HAP-1 (cell line): ENCODE data around the gene ZNF319.

Experiments used
- DNase-seq, 2 experiments: peaks; one replicate each; pipeline ENCODE4 v3.0.0-alpha.2; 2016 to 2020; ENCODE audit warnings: low spot score in 2 of 2
- H3K27me3 ChIP-seq: fragments of 250-450 bp; sonication (Bioruptor Pico); 2 replicates; pipeline ENCODE4 v1.5.1; 2020; ENCODE audit warnings: low read depth, mild to moderate bottlenecking, moderate library complexity
- H3K36me3 ChIP-seq: fragments of 250-450 bp; sonication (Bioruptor Pico); replicated peaks from 2 replicates; pipeline ENCODE4 v1.5.1; 2020; ENCODE audit warnings: mild to moderate bottlenecking
- H3K4me1 ChIP-seq: fragments of 250-450 bp; sonication (Bioruptor Pico); 2 replicates; pipeline ENCODE4 v1.5.1; 2020; ENCODE audit warnings: mild to moderate bottlenecking
- H3K4me3 ChIP-seq: fragments of 250-450 bp; sonication (Bioruptor Pico); 2 replicates; pipeline ENCODE4 v1.5.1; 2020; ENCODE audit warnings: mild to moderate bottlenecking, moderate library complexity
- H3K9me3 ChIP-seq: fragments of 250-450 bp; sonication (Bioruptor Pico); 2 replicates; pipeline ENCODE4 v1.5.1; 2020; ENCODE audit warnings: mild to moderate bottlenecking, moderate library complexity
- in situ Hi-C: fragments of 300-500 bp; cut with MboI; formaldehyde crosslinking; loops from 3 replicates; pipeline ENCODE4 v1.14.3; 2020; ENCODE audit warnings: low sequenced_read_pairs, inconsistent platforms, mixed read lengths

ZNF319 gene

GRCh38 chr16:58041628-58041955 lies 41.1 kb upstream of the ZNF319 start:
- no peaks in the 10 kb centered on the region for H3K9me3 ChIP-seq
- no peak overlapping the region for H3K4me3 ChIP-seq
- no peaks in the 10 kb centered on the region for H3K27me3 ChIP-seq
- in situ Hi-C loops: no loop called here
- H3K4me1 ChIP-seq: no peaks in the 10 kb centered on the region
- no peaks in the 10 kb centered on the region for H3K36me3 ChIP-seq
- no peak for DNase-seq

GRCh38 chr16:58040945-58041627 lies 40.6 kb upstream of the ZNF319 start:
- no peaks in the 10 kb centered on the region for H3K27me3 ChIP-seq
- in situ Hi-C loops: no loop called here
- H3K36me3 ChIP-seq: no peaks in the 10 kb centered on the region
- no peaks in the 10 kb centered on the region for H3K4me1 ChIP-seq
- H3K4me3 ChIP-seq: no peak overlapping the region
- DNase-seq: no peak
- H3K9me3 ChIP-seq: no peaks in the 10 kb centered on the region

GRCh38 chr16:58040496-58040846 lies 40.0 kb upstream of the ZNF319 start:
- Histone ChIP-seq H3K4me3 (no peak overlapping the region), H3K36me3 (no peaks in the 10 kb centered on the region), H3K9me3 (no peaks in the 10 kb centered on the region), H3K27me3 (no peaks in the 10 kb centered on the region), H3K4me1 (no peaks in the 10 kb centered on the region)
- in situ Hi-C loops: no loop called here
- no peak for DNase-seq

GRCh38 chr16:58039829-58040495 lies 39.5 kb upstream of the ZNF319 start:
- in situ Hi-C loops: no loop called here
- no peaks in the 10 kb centered on the region for H3K9me3 ChIP-seq
- H3K27me3 ChIP-seq: no peaks in the 10 kb centered on the region
- no peak for DNase-seq
- no peaks in the 10 kb centered on the region for H3K36me3 ChIP-seq
- no peak overlapping the region for H3K4me3 ChIP-seq
- no peaks in the 10 kb centered on the region for H3K4me1 ChIP-seq

GRCh38 chr16:58038219-58038641 lies 37.8 kb upstream of the ZNF319 start:
- H3K36me3 ChIP-seq: no peaks in the 10 kb centered on the region
- in situ Hi-C loops: no loop called here
- H3K4me1 ChIP-seq: no peaks in the 10 kb centered on the region
- no peaks in the 10 kb centered on the region for H3K9me3 ChIP-seq
- no peaks in the 10 kb centered on the region for H3K27me3 ChIP-seq
- no peak for DNase-seq
- no peak overlapping the region for H3K4me3 ChIP-seq

- no peak for DNase-seq
- H3K4me3 ChIP-seq: no peak overlapping the region
- H3K9me3 ChIP-seq: no peaks in the 10 kb centered on the region
- H3K27me3 ChIP-seq: no peaks in the 10 kb centered on the region
- no peaks in the 10 kb centered on the region for H3K4me1 ChIP-seq
- no peaks in the 10 kb centered on the region for H3K36me3 ChIP-seq
- in situ Hi-C loops: no loop called here
These were observed 37.0 kb upstream of the ZNF319 start for GRCh38 chr16:58037365-58038057.

GRCh38 chr16:58036943-58037342 lies 36.5 kb upstream of the ZNF319 start:
- H3K36me3 ChIP-seq: no peaks in the 10 kb centered on the region
- H3K27me3 ChIP-seq: no peaks in the 10 kb centered on the region
- H3K4me3 ChIP-seq: no peak overlapping the region
- in situ Hi-C loops: no loop called here
- no peak for DNase-seq
- H3K4me1 ChIP-seq: no peaks in the 10 kb centered on the region
- no peaks in the 10 kb centered on the region for H3K9me3 ChIP-seq

- Histone ChIP-seq H3K4me1 (no peaks in the 10 kb centered on the region), H3K27me3 (no peaks in the 10 kb centered on the region), H3K9me3 (no peaks in the 10 kb centered on the region), H3K4me3 (no peak overlapping the region), H3K36me3 (no peaks in the 10 kb centered on the region)
- DNase-seq: no peak
- in situ Hi-C loops: no loop called here
These were observed 35.1 kb upstream of the ZNF319 start for GRCh38 chr16:58035356-58036170.

- no peak overlapping the region for H3K4me3 ChIP-seq
- no peak for DNase-seq
- in situ Hi-C loops: no loop called here
- H3K9me3 ChIP-seq: no peaks in the 10 kb centered on the region
- no peaks in the 10 kb centered on the region for H3K36me3 ChIP-seq
- no peaks in the 10 kb centered on the region for H3K4me1 ChIP-seq
- no peaks in the 10 kb centered on the region for H3K27me3 ChIP-seq
These were observed 34.3 kb upstream of the ZNF319 start for GRCh38 chr16:58034774-58035173.

- in situ Hi-C loops: no loop called here
- no peak for DNase-seq
- Histone ChIP-seq H3K4me1 (no peaks in the 10 kb centered on the region), H3K4me3 (no peak overlapping the region), H3K36me3 (no peaks in the 10 kb centered on the region), H3K27me3 (no peaks in the 10 kb centered on the region), H3K9me3 (no peaks in the 10 kb centered on the region)
These were observed 33.7 kb upstream of the ZNF319 start for GRCh38 chr16:58034128-58034685.

- Histone ChIP-seq H3K27me3 (no peaks in the 10 kb centered on the region), H3K4me1 (no peaks in the 10 kb centered on the region), H3K4me3 (no peak overlapping the region), H3K9me3 (no peaks in the 10 kb centered on the region), H3K36me3 (no peaks in the 10 kb centered on the region)
- in situ Hi-C loops: no loop called here
- DNase-seq: no peak
These were observed 32.3 kb upstream of the ZNF319 start for GRCh38 chr16:58032710-58033293.

- H3K4me3 ChIP-seq: no peak overlapping the region
- no peaks in the 10 kb centered on the region for H3K36me3 ChIP-seq
- no peaks in the 10 kb centered on the region for H3K9me3 ChIP-seq
- no peaks in the 10 kb centered on the region for H3K4me1 ChIP-seq
- in situ Hi-C loops: no loop called here
- no peaks in the 10 kb centered on the region for H3K27me3 ChIP-seq
- DNase-seq: no peak
These were observed 30.7 kb upstream of the ZNF319 start for GRCh38 chr16:58031016-58031800.
